NCI-H1436 treated with DMSO at 0.1 percent for 48 hours (cell line): ENCODE results near the gene COQ8B.
"Not testable (repeated sequence)": the region's sequence is repeated elsewhere in the genome, so short reads cannot be mapped to it uniquely, and the experiment has no call there.

Experiments
- DNase-seq: peaks from one replicate; lab custom pipeline; 2025; lab: John Stamatoyannopoulos, UW

Gene COQ8B

GRCh38 chr19:40716482-40717324 lies at the start of gene COQ8B, which contains the start of gene ITPKC:
COQ8B (minus strand) TSS chr19:40716886; CDS start chr19:40714632, 2,254 bp downstream.
ITPKC (plus strand) TSS chr19:40717112; CDS start chr19:40717136, 24 bp downstream.
- DNase-seq, result peak; percentile 44

- DNase-seq, result not testable (repeated sequence)
These were observed 49.7 kb upstream of the COQ8B start for GRCh38 chr19:40766385-40766784.

- DNase-seq, result no peak
These were observed 47.3 kb upstream of the COQ8B start for GRCh38 chr19:40763963-40764362.

DNA sequence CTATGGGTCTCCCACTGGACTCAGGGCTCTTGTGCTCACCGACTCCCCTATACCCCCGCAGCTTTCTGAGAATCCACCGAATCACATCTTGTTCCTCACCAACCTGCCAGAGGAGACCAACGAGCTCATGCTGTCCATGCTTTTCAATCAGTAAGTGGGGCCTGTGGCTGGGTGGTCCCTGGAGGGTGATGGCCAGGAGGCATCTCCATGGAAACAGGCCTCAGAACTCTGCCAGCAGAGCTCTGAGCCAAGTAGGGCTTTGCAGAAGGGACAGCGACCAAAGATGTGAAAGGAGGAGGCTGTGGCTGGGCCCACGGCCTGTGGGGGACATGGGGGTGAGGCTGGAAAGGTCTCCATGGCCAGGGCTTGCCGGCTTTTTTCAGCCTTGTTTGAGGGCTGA lies 46.8 kb upstream of the COQ8B start:
- no peak for DNase-seq

- no peak for DNase-seq
These were observed 46.2 kb upstream of the COQ8B start for GRCh38 chr19:40762754-40763470.

GRCh38 chr19:40759352-40759751 lies 42.7 kb upstream of the COQ8B start:
- DNase-seq, result no peak

DNA sequence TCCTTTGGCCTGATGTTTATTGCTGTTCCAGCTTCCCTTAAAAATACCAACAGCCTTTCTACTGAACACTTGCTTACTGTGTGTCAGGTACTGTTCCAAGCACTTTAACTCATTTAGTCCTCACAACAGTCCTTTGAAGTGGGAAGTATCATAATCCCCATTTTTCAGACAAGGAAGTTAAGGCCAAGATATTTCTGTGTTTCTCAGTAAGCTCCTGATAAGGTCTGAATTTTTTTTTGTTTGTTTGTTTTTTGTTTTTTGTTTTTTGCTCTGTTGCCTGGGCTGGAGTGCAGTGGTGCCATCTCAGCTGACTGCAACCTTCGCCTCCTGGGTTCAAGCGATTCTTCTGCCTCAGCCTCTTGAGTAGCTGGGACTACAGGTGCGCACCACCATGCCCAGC lies 41.8 kb upstream of the COQ8B start:
- DNase-seq, result no peak

DNA sequence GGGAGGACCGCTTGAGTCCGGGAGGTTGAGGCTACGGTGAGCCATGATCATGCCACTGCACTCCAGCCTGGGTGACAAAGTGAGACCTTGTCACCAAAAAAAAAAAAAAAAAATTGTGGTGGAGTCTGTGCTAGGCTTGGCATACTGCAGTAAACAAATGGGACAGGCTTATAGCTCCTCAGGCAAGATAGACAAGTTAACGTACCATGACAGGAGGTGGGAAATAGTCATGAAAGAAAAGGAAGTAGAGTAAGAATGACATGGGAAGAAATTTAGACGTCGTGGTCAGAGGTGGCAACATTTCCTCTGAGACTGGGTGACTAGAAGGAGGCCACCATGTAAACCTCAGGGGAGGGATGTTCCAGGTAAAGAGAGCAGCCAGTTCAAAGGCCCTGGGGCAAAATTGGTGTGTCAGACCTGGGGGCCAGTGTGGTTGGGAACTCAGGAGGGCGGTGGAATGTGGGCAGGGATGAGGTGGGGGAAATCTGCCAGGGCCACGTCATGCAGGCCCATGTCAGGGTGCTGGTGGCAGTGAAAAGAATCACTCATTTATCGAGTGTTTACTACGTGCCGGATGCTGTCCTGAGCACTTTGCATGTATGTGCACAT lies 39.9 kb upstream of the COQ8B start:
- DNase-seq, result no peak

DNA sequence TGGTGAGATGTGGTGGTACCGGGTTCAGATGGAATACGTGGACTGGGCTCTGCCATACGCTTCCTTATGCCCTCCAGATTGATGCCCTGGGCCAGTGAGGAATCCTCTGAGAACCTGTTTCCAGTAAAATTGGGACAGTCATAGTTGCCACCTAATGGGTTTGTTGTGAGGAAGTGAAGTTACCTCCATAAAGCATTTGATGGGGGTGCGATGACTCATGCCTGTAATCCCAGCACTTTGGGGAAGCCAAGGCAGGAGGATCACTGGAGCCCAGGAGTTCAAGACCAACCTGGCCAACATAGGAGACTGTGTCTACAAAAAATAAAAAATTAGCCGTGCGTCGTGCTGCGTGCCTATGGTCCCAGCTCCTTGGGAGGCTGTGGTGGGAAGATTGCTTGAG lies 39.1 kb upstream of the COQ8B start:
- no peak for DNase-seq

- no peak for DNase-seq
These were observed 38.5 kb upstream of the COQ8B start for GRCh38 chr19:40755248-40755624.

DNA sequence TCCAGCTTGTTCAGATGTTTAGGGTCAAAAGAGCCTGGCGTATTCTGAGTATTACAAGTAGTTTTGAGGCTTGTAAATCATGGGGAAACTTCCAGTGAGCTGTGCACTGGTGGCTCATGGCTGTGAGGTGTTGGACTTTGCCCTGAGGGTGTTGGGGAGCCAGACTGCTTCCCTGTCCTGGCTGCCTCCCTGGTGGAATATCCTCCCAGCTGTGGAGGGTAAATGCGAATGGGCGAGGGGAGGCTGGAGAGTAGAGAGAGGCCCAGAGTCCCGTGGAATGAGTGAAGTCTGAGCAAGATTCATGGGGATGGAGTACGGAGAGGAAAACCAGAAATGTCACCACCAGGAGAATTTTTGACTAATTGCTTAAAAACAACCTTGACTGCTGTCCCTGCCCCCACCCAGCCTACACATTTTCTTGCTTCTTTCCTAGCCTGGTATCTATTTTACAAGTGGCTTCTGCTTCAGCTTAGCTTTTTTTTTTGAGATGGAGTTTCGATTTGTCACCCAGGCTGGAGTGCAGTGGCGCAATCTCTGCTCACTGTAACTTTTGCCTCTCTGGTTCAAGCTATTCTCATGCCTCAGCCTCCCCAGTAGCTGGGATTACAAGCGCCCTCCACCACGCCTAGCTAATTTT lies 38.0 kb upstream of the COQ8B start:
- DNase-seq, result no peak

- no peak for DNase-seq
These were observed 35.6 kb upstream of the COQ8B start for GRCh38 chr19:40752257-40752781.

- DNase-seq, result peak; percentile 74
These were observed 34.3 kb upstream of the COQ8B start, which contains the start of gene SNRPA for GRCh38 chr19:40750874-40751537. SNRPA (plus strand) TSS chr19:40751203; CDS start chr19:40751409, 206 bp downstream.

- DNase-seq, result peak; percentile 98
These were observed 33.6 kb upstream of the COQ8B start, which contains the start of gene ACTMAP for GRCh38 chr19:40750058-40750873. ACTMAP (minus strand) TSS chr19:40750477; CDS start chr19:40749803, 674 bp downstream.

DNA sequence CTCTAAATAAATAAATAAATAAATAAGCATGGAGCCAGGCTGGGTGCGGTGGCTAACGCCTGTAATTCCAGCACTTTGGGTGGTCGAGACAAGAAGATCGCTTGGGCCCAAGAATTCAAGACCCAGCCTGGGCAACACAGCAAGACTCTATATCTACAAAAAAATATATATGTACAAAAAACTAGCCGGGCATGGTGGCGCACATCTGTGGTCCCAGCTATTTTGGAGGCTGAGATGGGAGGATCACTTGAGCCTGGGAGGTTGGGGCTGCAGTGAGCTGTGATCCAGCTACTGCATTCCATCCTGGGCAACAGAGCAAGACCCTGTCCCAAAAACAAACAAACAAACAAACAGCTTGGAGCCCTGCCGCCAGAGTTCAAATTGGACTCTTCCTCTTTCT lies 30.9 kb upstream of the COQ8B start:
- no peak for DNase-seq

GRCh38 chr19:40745402-40745780 lies 28.7 kb upstream of the COQ8B start:
- DNase-seq, result no peak

DNA sequence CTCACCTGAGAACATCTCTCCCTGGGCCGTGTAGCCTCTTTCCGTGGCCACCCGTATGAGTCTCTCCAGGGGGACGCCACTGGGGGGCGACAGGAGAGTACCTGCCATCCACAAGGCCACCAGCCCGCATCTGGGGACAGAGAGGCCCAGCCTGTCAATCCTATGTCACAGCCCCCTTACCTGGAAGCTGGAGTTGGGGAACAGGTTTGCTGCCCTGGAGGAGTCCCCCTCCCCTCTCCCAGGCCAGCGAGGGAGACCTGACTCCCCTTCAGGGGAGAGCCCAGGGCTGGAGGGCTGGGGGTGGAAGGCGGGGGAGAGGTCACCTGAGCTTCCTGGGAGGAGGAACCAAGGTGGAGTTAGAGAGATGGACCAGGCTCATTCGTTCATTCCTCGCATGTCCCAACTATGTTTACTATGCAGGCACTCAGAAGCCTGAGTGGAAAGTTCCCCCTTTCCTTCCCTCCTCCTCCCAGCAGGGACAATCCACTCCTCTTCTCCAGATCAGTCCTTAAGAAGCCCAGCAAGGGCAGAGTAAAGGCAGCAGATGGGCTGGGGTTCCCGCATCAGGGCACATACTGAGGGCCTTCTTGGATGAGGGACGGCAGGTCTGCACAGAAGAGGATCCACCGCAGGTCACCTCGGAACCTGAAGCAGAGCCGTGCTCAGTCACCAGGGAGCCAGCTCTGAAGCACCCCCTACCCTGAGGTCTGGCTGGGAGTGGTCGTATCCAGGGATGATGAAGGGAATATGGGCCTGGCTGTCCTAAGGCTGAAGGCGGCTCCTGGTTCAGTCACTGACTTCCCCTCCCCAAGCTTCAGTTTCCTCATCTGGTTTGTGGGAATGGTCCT lies 28.1 kb upstream of the COQ8B start:
- DNase-seq, result no peak

DNA sequence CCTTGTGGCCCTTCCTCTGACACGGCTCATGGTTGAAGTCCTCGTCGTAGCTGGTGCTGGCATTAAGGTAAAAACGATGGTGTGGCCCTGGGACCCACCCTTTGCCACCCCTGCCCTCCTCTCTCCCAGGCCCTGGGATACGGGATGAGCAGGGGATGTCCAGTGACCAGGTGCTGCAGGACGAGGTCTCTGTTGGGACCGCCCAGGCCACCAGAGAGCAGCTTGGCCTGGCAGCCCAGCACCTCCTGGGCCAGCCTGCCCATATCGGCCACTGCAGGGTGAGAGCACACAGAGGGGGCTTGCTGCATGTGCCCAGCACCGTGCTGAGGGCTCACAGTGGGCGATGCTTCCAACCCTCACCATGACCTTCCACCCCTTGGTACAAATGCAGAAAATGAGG lies 27.2 kb upstream of the COQ8B start:
- no peak for DNase-seq

GRCh38 chr19:40742886-40743285 lies 26.2 kb upstream of the COQ8B start:
- no peak for DNase-seq

DNA sequence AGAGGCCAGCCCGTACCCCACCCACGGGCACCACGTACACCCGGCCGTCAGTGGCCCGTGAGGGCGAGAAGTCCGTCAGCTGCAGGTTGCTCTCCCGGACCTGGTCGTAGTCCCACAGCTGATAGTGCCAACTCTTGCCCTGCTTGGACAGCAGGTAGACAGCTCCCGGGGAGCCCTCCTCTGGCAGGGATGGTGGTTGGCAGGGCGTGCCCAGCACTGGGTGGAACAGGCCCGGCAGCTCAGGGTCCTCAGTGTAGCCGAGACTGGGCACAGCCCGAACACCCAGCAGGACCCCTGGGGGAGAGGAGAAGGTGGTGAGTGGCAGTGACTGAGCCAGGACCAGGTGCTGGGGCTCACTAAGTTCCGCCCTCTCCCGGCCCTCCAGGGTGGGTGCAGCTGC lies 25.8 kb upstream of the COQ8B start:
- no peak for DNase-seq
